Measurements from ENCODE around the gene IBSP. TPM values are rescaled to one million over a fixed set of nuclear protein-coding genes. Genes with fewer than 3 reads are reported as not detected.
A peak's percentile ranks its signal among the peaks of the same experiment; 100 is the strongest.

The IBSP gene, protein sequence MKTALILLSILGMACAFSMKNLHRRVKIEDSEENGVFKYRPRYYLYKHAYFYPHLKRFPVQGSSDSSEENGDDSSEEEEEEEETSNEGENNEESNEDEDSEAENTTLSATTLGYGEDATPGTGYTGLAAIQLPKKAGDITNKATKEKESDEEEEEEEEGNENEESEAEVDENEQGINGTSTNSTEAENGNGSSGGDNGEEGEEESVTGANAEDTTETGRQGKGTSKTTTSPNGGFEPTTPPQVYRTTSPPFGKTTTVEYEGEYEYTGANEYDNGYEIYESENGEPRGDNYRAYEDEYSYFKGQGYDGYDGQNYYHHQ
- total RNA-seq: not detected in 2 replicates

DNA sequence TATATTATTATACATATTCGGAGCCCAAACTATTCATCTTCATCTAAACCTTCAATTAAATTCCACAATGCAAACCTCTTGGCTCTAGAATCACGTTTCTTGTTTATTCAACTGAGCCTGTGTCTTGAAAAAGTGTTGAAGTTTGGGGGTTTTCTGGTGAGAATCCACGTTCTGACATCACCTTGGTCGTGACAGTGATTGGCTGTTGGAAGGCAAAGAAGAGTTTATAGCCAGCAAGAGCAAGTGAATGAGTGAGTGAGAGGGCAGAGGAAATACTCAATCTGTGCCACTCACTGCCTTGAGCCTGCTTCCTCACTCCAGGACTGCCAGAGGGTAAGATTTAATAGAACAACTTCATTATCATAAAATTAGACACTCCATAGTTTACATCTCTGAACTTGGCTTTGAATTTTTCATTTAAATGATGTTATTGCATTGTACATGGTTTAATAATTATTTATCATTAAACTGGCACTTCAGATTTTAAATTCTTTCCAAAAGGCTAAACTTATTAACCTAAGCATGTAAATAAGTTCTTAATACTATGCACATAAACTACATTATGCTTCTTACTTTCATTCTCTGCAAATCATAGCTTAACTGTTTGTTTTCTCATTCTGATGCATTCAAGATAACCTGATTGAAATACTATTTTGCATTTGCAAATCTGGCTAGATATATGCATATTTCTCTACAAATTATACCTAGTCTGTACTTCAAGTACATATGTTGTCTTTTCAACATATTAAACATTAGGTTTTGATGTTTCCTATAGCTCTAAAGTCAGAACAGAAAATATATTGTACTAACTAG is at the start of gene IBSP:
Gene IBSP, plus strand, starts transcription at position 254 of the 813 bp plus-strand sequence. CDS start 2,808 bp downstream, outside the sequence.
- DNase-seq (ENCODE audit: low read depth): no peak
- H3K4me3 ChIP-seq (ENCODE audit: low read depth, low read length): no peak within 1 kb of the TSS
- TF ChIP-seq CTCF (IDR thresholded peaks at IDR 0.05; ENCODE audit: insufficient read depth, low read depth, low read length): no peak

DNA sequence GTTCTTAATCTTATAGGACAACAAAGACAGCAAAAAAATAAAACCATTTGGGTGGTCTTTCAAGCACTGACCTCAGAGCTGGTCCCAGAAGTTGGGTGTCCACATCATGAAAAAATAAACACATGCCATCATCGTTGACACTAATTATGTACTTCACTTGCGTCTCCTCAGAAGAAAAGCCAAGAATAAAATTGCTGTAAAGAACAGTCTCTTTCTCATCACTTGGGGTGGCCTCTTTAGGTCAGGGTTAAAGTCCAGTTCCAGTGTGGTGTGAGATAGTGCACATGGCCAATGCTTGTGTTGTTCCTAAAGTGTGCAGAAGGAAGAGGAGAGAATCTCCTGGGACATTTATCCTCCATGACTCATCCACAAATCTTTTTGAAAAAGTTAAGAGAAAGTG is 49.5 kb upstream of the IBSP start:
- no peak for TF ChIP-seq CTCF (IDR thresholded peaks at IDR 0.05; ENCODE audit: insufficient read depth, low read depth, low read length)
- no peak overlapping the region for H3K4me3 ChIP-seq (ENCODE audit: low read depth, low read length)
- no peak for DNase-seq (ENCODE audit: low read depth)

GRCh38 chr4:87758270-87758669 is 41.1 kb upstream of the IBSP start:
- no peak for TF ChIP-seq CTCF (IDR thresholded peaks at IDR 0.05; ENCODE audit: insufficient read depth, low read depth, low read length)
- peak; percentile 16 for DNase-seq (ENCODE audit: low read depth)
- no peak overlapping the region for H3K4me3 ChIP-seq (ENCODE audit: low read depth, low read length)

DNA sequence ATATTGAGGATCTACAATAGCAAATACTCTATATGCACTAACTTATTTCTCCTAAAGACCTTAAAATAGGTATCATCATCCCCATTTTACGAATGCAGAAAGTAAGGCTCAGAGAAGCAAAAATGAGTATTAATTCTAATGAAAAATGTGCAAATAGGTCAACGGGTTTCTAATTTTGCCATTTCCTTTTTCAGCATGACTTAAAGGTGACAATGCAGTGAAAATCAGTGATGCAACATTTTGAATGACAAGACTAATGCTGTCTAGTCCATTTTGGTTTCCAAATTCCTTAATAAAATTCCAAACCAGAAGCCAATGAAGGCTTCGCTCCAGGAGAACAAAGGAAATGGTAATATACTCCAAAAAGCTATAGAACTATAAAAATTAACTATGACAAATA is 37.0 kb upstream of the IBSP start:
- no peak overlapping the region for H3K4me3 ChIP-seq (ENCODE audit: low read depth, low read length)
- TF ChIP-seq CTCF (IDR thresholded peaks at IDR 0.05; ENCODE audit: insufficient read depth, low read depth, low read length): no peak
- no peak for DNase-seq (ENCODE audit: low read depth)

DNA sequence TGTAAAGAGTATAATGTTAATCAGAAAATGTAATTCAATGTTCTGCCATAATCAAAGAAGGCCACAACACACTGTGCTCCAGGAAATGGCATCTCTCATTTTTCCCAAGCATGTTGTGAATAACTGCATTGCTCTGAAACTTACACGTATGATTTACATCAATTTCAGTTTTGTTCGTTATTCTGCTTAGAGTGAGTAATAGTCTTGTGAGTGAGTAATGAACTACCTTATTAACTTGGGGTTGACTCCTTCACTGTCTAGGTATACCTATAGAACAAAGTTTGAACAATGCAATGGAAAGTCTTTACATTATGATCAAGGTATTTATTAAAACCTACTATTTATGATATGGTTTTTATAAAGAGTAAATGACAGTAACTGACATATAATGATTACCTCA is 17.8 kb upstream of the IBSP start:
- DNase-seq (ENCODE audit: low read depth): no peak
- H3K4me3 ChIP-seq (ENCODE audit: low read depth, low read length): no peak overlapping the region
- no peak for TF ChIP-seq CTCF (IDR thresholded peaks at IDR 0.05; ENCODE audit: insufficient read depth, low read depth, low read length)

- no peak for TF ChIP-seq CTCF (IDR thresholded peaks at IDR 0.05; ENCODE audit: insufficient read depth, low read depth, low read length)
- peak; percentile 17 for DNase-seq (ENCODE audit: low read depth)
- H3K4me3 ChIP-seq (ENCODE audit: low read depth, low read length): no peak overlapping the region
Observed at GRCh38 chr4:87783781-87784180, 15.6 kb upstream of the IBSP start.
